GM12878 (cell line): ENCODE measurements around the gene NOM1. TPM values are rescaled to one million over a fixed set of nuclear protein-coding genes. Genes with fewer than 3 reads are reported as not detected.
"Not testable (repeated sequence)": the region's sequence is repeated elsewhere in the genome, so short reads cannot be mapped to it uniquely, and the experiment has no call there.

Source experiments
- ATAC-seq: fragments of 200-7000 bp; cut with Tn5 transposase; 3 replicates; pipeline ENCODE4 v1.9.1; 2020; ENCODE audit warnings: mild to moderate bottlenecking, moderate library complexity
- BruUV-seq: library from RNA; stranded (reverse); fragments of 400-500 nt; replicated peaks from 2 replicates; lab custom pipeline; 2021; lab: Mats Ljungman, UMichigan
- CTCF ChIA-PET: fragments of 300-600 bp; sonication (Branson Sonifier 250); formaldehyde crosslinking; extraction: SDS; loops from one replicate; lab custom pipeline; 2021; ENCODE audit warnings: inconsistent platforms; lab: Yijun Ruan, JAX
- POLR2A ChIA-PET: fragments of 350-600 bp; formaldehyde crosslinking; extraction: SDS; loops from one replicate; lab custom pipeline; 2021; ENCODE audit warnings: inconsistent platforms; lab: Charles Lee
- RAD21 ChIA-PET: fragments of 300-600 bp; sonication (Branson Sonifier 250); formaldehyde crosslinking; loops from one replicate; lab custom pipeline; 2023; ENCODE audit warnings: antibody characterized with exemption; ENCODE audit not compliant: unreplicated experiment; lab: Charles Lee
- SMC1A ChIA-PET: fragments of 300-600 bp; sonication (Branson Sonifier 250); formaldehyde crosslinking; loops from one replicate; lab custom pipeline; 2023; ENCODE audit not compliant: unreplicated experiment, uncharacterized antibody; lab: Charles Lee
- DNase-seq: peaks from one replicate; pipeline ENCODE4 v3.0.0-alpha.2; 2011; ENCODE audit warnings: low read depth, low spot score
- FAIRE-seq: peaks from 3 replicates; lab custom pipeline; 2011; peaks lifted over from hg19 to GRCh38; lab: Jason Lieb, UNC
- H2AFZ ChIP-seq: 2 replicates; pipeline ENCODE4 v1.6.0; 2011; ENCODE audit warnings: low read depth, low read length, control low read depth; ENCODE audit not compliant: control insufficient read depth
- H3K27ac ChIP-seq: 2 replicates; pipeline ENCODE4 v1.5.1; 2011; ENCODE audit warnings: control low read depth; ENCODE audit not compliant: control insufficient read depth, insufficient read depth
- H3K27me3 ChIP-seq, 2 experiments: replicated peaks in 1 of 2; 2 replicates each; pipeline versions ENCODE4 v1.6.0 to v1.6.1; 2011; ENCODE audit warnings: low read length in 1 of 2; ENCODE audit not compliant: control insufficient read depth in 2 of 2, insufficient read depth in 2 of 2
- H3K36me3 ChIP-seq, 2 experiments: 2 replicates each; pipeline ENCODE4 v1.5.1; 2011; ENCODE audit warnings: low read length in 1 of 2; ENCODE audit not compliant: control insufficient read depth in 2 of 2, insufficient read depth in 2 of 2
- H3K4me1 ChIP-seq: 2 replicates; pipeline ENCODE4 v1.6.1; 2011; ENCODE audit warnings: mild to moderate bottlenecking, low read length, moderate library complexity, mixed read lengths; ENCODE audit not compliant: control insufficient read depth, insufficient read depth
- H3K4me2 ChIP-seq: 2 replicates; pipeline ENCODE4 v1.6.0; 2011; ENCODE audit warnings: control low read depth; ENCODE audit not compliant: control insufficient read depth, insufficient read depth
- H3K4me3 ChIP-seq: fragments of 200-600 bp; sonication (generic); 2 replicates; pipeline ENCODE4 v1.5.1; 2016
- H3K79me2 ChIP-seq: 2 replicates; pipeline ENCODE4 v1.6.0; 2011; ENCODE audit warnings: low read length; ENCODE audit not compliant: control insufficient read depth, insufficient read depth
- H3K9ac ChIP-seq: 2 replicates; pipeline ENCODE4 v1.8.0; 2011; ENCODE audit warnings: low read length, control low read depth, mixed read lengths; ENCODE audit not compliant: control insufficient read depth, insufficient read depth
- H3K9me3 ChIP-seq: replicated peaks from 3 replicates; pipeline ENCODE4 v1.5.1; 2011; ENCODE audit warnings: mild to moderate bottlenecking, low read length; ENCODE audit not compliant: control insufficient read depth, insufficient read depth
- H4K20me1 ChIP-seq: 2 replicates; pipeline ENCODE4 v1.6.0; 2011; ENCODE audit not compliant: control insufficient read depth, insufficient read depth
- BHLHE40 ChIP-seq, 2 experiments: fragments of 450-650 bp in 1 of 2; IDR thresholded peaks; 2 replicates each; pipeline ENCODE4 v1.6.1; 2011 to 2017; ENCODE audit warnings: low read depth in 2 of 2, borderline replicate concordance in 1 of 2, improper control_type of control experiment in 1 of 2, low read length in 1 of 2, mild to moderate bottlenecking in 1 of 2
- IKZF2 ChIP-seq, 2 experiments: fragments of 450-650 bp; IDR thresholded peaks; 2 replicates each; pipeline ENCODE4 v1.6.1; 2017; ENCODE audit warnings: mild to moderate bottlenecking in 2 of 2, moderate library complexity in 2 of 2
- MLLT1 ChIP-seq: fragments of 450-650 bp; IDR thresholded peaks from 2 replicates; pipeline ENCODE4 v1.6.1; 2016; ENCODE audit warnings: mild to moderate bottlenecking
- MTA2 ChIP-seq: fragments of 450-650 bp; IDR thresholded peaks from 2 replicates; pipeline ENCODE4 v1.6.1; 2016; ENCODE audit warnings: low read depth, mild to moderate bottlenecking, moderate library complexity
- NR2F1 ChIP-seq: fragments of 450-650 bp; conservative IDR thresholded peaks from 2 replicates; pipeline ENCODE4 v1.6.1; 2017; ENCODE audit warnings: mild to moderate bottlenecking
- PAX5 ChIP-seq: IDR thresholded peaks from 2 replicates; pipeline ENCODE4 v1.6.1; 2011; ENCODE audit warnings: low read depth, low read length, borderline replicate concordance
- RAD21 ChIP-seq: IDR thresholded peaks from 2 replicates; pipeline ENCODE4 v1.6.1; 2011; ENCODE audit warnings: mild to moderate bottlenecking, low read depth, low read length, moderate library complexity; ENCODE audit not compliant: insufficient read depth
- RAD51 ChIP-seq: fragments of 450-650 bp; IDR thresholded peaks from 2 replicates; pipeline ENCODE4 v1.6.1; 2016; ENCODE audit warnings: moderate library complexity, mild to moderate bottlenecking, inconsistent platforms
- RUNX3 ChIP-seq: IDR thresholded peaks from 2 replicates; pipeline ENCODE4 v1.6.1; 2012; ENCODE audit warnings: low read length, inconsistent platforms
- TCF7 ChIP-seq: IDR thresholded peaks from 2 replicates; pipeline ENCODE4 v1.6.1; 2014; ENCODE audit warnings: antibody characterized with exemption, borderline replicate concordance
- WGBS: methylation state at CpG from one replicate; pipeline ENCODE4 v1.1.6; 2016; ENCODE audit warnings: low lambda C conversion rate; ENCODE audit not compliant: insufficient replicate concordance, insufficient coverage; ENCODE audit errors: missing lambda C conversion rate; 5-methylcytosine and 5-hydroxymethylcytosine counted together
- in situ Hi-C: fragments of 300-500 bp; cut with MboI; formaldehyde crosslinking; loops from 9 replicates; pipeline ENCODE4 v1.14.3; 2018; ENCODE audit warnings: mixed read lengths
- intact Hi-C: fragments of 100-400 bp; cut with micrococcal nuclease; formaldehyde crosslinking; loops from one replicate; pipeline ENCODE4 v1.14.2; 2022; ENCODE audit not compliant: unreplicated experiment
- polyA plus RNA-seq, 11 experiments: library from polyadenylated mRNA; depleted of rRNA in 4 of 11; unstranded in 6 of 11; stranded (reverse) in 5 of 11; fragments of >200 nt; fragmentation: Nextera tagmentation in 4 of 11; fragmentation: Illumina TruSeq in 1 of 11; extraction: Ambion mirVana in 4 of 11; extraction: Trizol in 1 of 11; gene quantifications; 1 replicate in 1 of 11; 2 replicates in 10 of 11; pipeline versions ENCODE4 v1.2.1 to v1.2.3, GENCODE V29; 2011 to 2016; ENCODE audit warnings: inconsistent platforms in 2 of 11, missing spikeins in 2 of 11, low read depth in 1 of 11
- total RNA-seq, 4 experiments: library from RNA; depleted of rRNA in 3 of 4; stranded (reverse); fragments of >200 nt in 3 of 4; fragmentation: Illumina TruSeq in 1 of 4; extraction: Trizol in 1 of 4; gene quantifications; 2 replicates each; pipeline versions ENCODE4 v1.2.1 to v1.2.3, GENCODE V29; 2013 to 2021
- TF ChIP-seq, protein P1 (sequence below): fragments of 450-650 bp; IDR thresholded peaks from 2 replicates; pipeline ENCODE4 v1.6.1; 2017; ENCODE audit warnings: mild to moderate bottlenecking, low read depth, inconsistent platforms; ENCODE audit not compliant: poor library complexity, severe bottlenecking

The NOM1 gene
- total and polyA plus RNA-seq, 10 of the 15 experiments (the other 5 are each of a cell fraction or from before 2014, with no cell fraction given) = 2.9 to 21.3 (median 17.8) TPM

GRCh38 chr7:156920487-156921373, 28.8 kb upstream of the NOM1 start:
- POLR2A ChIA-PET, H3K9me3 ChIP-seq, H2AFZ ChIP-seq, DNase-seq, RAD21 ChIA-PET, FAIRE-seq, H3K4me3 ChIP-seq, H3K27ac ChIP-seq, intact Hi-C loops, BruUV-seq, H3K27me3 ChIP-seq, H3K79me2 ChIP-seq, H3K4me2 ChIP-seq, H3K36me3 ChIP-seq: not testable (repeated sequence)
- CTCF ChIA-PET = interaction anchor here (0.8 to 1.1 kb wide), 2 partner anchors 28 to 101 kb away, joined by 3 to 4 read pairs; partner anchors contain the start of gene NOM1
- peak; percentile 3 for ATAC-seq
- 32% methylated on average over 24 of the region's 24 CpGs for WGBS
- TF ChIP-seq MTA2 (0 out of 2 replicates have a peak, but pooled peaks have one; percentile 38), TCF7 (peak; percentile 30; the same call in 1 of the 2 replicates), NR2F1 (peak; percentile 51; the same call in 1 of the 2 replicates), RAD21 (0 out of 2 replicates have a peak, but pooled peaks have one; percentile 4), RUNX3 (0 out of 2 replicates have a peak, but pooled peaks have one; percentile 12), PAX5 (peak; percentile 86), IKZF2 (IDR thresholded peaks at IDR 0.05) (peak; percentile 54 to 63; a peak in 1 of 4 replicates), BHLHE40 (IDR thresholded peaks at IDR 0.05; ENCODE audit: borderline replicate concordance in 1 of 2, low read depth in 2 of 2, low read length in 1 of 2) (peak in 1 of 2 experiments; percentile 25; a peak in 2 of 4 replicates), RAD51 (peak; percentile 95), MLLT1 (0 out of 2 replicates have a peak, but pooled peaks have one; percentile 16)
- TF ChIP-seq, protein P1, sequence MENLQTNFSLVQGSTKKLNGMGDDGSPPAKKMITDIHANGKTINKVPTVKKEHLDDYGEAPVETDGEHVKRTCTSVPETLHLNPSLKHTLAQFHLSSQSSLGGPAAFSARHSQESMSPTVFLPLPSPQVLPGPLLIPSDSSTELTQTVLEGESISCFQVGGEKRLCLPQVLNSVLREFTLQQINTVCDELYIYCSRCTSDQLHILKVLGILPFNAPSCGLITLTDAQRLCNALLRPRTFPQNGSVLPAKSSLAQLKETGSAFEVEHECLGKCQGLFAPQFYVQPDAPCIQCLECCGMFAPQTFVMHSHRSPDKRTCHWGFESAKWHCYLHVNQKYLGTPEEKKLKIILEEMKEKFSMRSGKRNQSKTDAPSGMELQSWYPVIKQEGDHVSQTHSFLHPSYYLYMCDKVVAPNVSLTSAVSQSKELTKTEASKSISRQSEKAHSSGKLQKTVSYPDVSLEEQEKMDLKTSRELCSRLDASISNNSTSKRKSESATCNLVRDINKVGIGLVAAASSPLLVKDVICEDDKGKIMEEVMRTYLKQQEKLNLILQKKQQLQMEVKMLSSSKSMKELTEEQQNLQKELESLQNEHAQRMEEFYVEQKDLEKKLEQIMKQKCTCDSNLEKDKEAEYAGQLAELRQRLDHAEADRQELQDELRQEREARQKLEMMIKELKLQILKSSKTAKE = peak; percentile 68
- TF ChIP-seq, all 136 proteins: peak for 11; not testable (repeated sequence) for 125
- H4K20me1 ChIP-seq, in situ Hi-C loops, H3K9ac ChIP-seq: not testable (repeated sequence)
- peaks cover 18% of the 10 kb centered on the region for H3K4me1 ChIP-seq
- SMC1A ChIA-PET = interaction anchor here (1.8 kb wide), 1 partner anchor 27 kb away, joined by 5 read pairs; the partner anchor contains the start of gene LMBR1

DNA sequence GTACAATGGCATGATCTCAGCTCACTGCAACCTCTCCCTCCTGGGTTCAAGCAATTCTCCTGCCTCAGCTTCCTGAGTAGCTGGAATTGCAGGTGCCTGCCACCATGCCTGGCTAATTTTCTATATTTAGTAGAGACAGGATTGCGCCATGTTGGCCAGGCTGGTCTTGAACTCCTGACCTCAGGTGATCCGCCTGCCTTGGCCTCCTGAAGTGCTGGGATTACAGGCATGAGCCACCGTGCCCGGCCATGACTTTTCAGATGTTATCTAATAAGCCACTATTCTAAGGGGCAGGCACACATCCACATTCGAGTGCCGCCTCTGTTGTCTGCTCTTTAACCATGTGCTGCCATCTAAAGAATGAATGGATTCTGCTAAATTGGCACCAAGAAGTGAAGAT, 27.2 kb upstream of the NOM1 start:
- H3K4me2 ChIP-seq, SMC1A ChIA-PET, H3K27ac ChIP-seq, RAD21 ChIA-PET, H3K27me3 ChIP-seq, H4K20me1 ChIP-seq, H3K79me2 ChIP-seq, H3K9ac ChIP-seq, DNase-seq, H3K36me3 ChIP-seq, in situ Hi-C loops, FAIRE-seq, H2AFZ ChIP-seq, ATAC-seq, H3K4me3 ChIP-seq, BruUV-seq, intact Hi-C loops, H3K9me3 ChIP-seq: not testable (repeated sequence)
- CTCF ChIA-PET = interaction anchor here (1.1 kb wide), 1 partner anchor 26 kb away, joined by 4 read pairs; the partner anchor contains the start of gene NOM1
- 99% methylated on average over 6 of the region's 6 CpGs for WGBS
- H3K4me1 ChIP-seq = peaks cover 18% of the 10 kb centered on the region
- POLR2A ChIA-PET = interaction anchor here (0.7 kb wide), 1 partner anchor 339 kb away, joined by 7 read pairs; no protein-coding TSS in a partner anchor
